Panc1 (cell line): Measurements from ENCODE around the gene LDB2. TPM values are rescaled to one million over a fixed set of nuclear protein-coding genes. Genes with fewer than 3 reads are reported as not detected.

Experiments used
- ATAC-seq: fragments of 200-7000 bp; cut with Tn5 transposase; 2 replicates; pipeline ENCODE4 v1.9.1; 2020; ENCODE audit warnings: mild to moderate bottlenecking, moderate library complexity
- BruUV-seq: library from RNA; stranded (reverse); fragments of 400-500 nt; replicated peaks from 2 replicates; lab custom pipeline; 2021; lab: Mats Ljungman, UMichigan
- CTCF ChIA-PET: fragments of 300-600 bp; sonication (Branson Sonifier 250); formaldehyde crosslinking; loops from one replicate; lab custom pipeline; 2022; ENCODE audit warnings: antibody characterized with exemption; lab: Charles Lee
- POLR2A ChIA-PET: fragments of 300-600 bp; sonication (Branson Sonifier 250); formaldehyde crosslinking; loops from one replicate; lab custom pipeline; 2022; ENCODE audit warnings: antibody characterized with exemption; lab: Charles Lee
- DNase-seq: peaks from one replicate; pipeline ENCODE4 v3.0.0-alpha.2; 2010; ENCODE audit warnings: low read depth, low spot score
- H3K27ac ChIP-seq: 2 replicates; pipeline ENCODE4 v1.5.1; 2011; ENCODE audit warnings: mild to moderate bottlenecking, low read length, inconsistent platforms
- H3K27me3 ChIP-seq: fragments of 200-500 bp; sonication (Bioruptor generic); 2 replicates; pipeline ENCODE4 v1.6.0; 2014; ENCODE audit warnings: low read length, inconsistent platforms; ENCODE audit not compliant: control insufficient read depth, insufficient read depth
- H3K36me3 ChIP-seq: fragments of 200-500 bp; sonication (Bioruptor generic); 2 replicates; pipeline ENCODE4 v1.5.1; 2014; ENCODE audit warnings: inconsistent platforms, mild to moderate bottlenecking, low read length, moderate library complexity; ENCODE audit not compliant: control insufficient read depth, insufficient read depth
- H3K4me1 ChIP-seq: 2 replicates; pipeline ENCODE4 v1.5.1; 2011; ENCODE audit warnings: inconsistent platforms, mild to moderate bottlenecking, low read length, moderate library complexity; ENCODE audit not compliant: control insufficient read depth, insufficient read depth
- H3K4me3 ChIP-seq, 2 experiments: 2 replicates each; pipeline ENCODE4 v1.5.1; 2011 to 2012; ENCODE audit warnings: low read depth in 2 of 2, low read length in 2 of 2, mild to moderate bottlenecking in 2 of 2, inconsistent platforms in 1 of 2, moderate library complexity in 1 of 2
- H3K9me3 ChIP-seq: fragments of 200-500 bp; sonication (Bioruptor generic); 2 replicates; pipeline ENCODE4 v1.5.1; 2014; ENCODE audit warnings: low read depth, mild to moderate bottlenecking, inconsistent platforms, low read length, moderate library complexity; ENCODE audit not compliant: control insufficient read depth, insufficient read depth
- CTCF ChIP-seq: fragments of 450-650 bp; IDR thresholded peaks from 2 replicates; pipeline ENCODE4 v1.5.1; 2017; ENCODE audit warnings: mild to moderate bottlenecking
- POLR2AphosphoS5 ChIP-seq: IDR thresholded peaks from 2 replicates; pipeline ENCODE4 v1.6.1; 2012; ENCODE audit warnings: mild to moderate bottlenecking, low read depth, low read length, moderate library complexity
- SIN3A ChIP-seq: IDR thresholded peaks from 2 replicates; pipeline ENCODE4 v1.6.1; 2012; ENCODE audit warnings: low read depth, mild to moderate bottlenecking, low read length, moderate library complexity, borderline replicate concordance; ENCODE audit not compliant: insufficient read depth
- TCF7L2 ChIP-seq: IDR thresholded peaks from 2 replicates; pipeline ENCODE4 v1.6.1; 2011; ENCODE audit warnings: mild to moderate bottlenecking, low read depth, low read length, inconsistent platforms
- in situ Hi-C: cut with HindIII; loops from 2 replicates; pipeline ENCODE4 v1.10.0; 2016; ENCODE audit warnings: low sequenced_read_pairs, low pct_unique_long_range_greater_than_20kb
- intact Hi-C: fragments of 100-400 bp; cut with micrococcal nuclease; formaldehyde crosslinking; loops from one replicate; pipeline ENCODE4 v1.10.0; 2022; ENCODE audit not compliant: unreplicated experiment
- total RNA-seq: library from RNA; stranded (reverse); gene quantifications from one replicate; pipeline ENCODE4 v1.2.1, GENCODE V29; 2021; ENCODE audit not compliant: unreplicated experiment
- TF ChIP-seq, protein P1 (sequence below), 2 experiments: IDR thresholded peaks; 2 replicates each; pipeline ENCODE4 v1.6.1; 2011 to 2012; ENCODE audit warnings: low read depth in 2 of 2, control low read depth in 1 of 2, low read length in 1 of 2, mild to moderate bottlenecking in 1 of 2, moderate library complexity in 1 of 2; ENCODE audit not compliant: insufficient read depth in 1 of 2

The LDB2 gene
- total RNA-seq, 1 experiment from 2014 or later = not detected

- ChIA-PET POLR2A (no interaction called here), CTCF (interaction anchor here (0.6 kb wide), 1 partner anchor 179 kb away, joined by 7 read pairs; no protein-coding TSS in a partner anchor)
Observed at GRCh38 chr4:16852228-16852627, 46.2 kb downstream of the LDB2 start.

DNA sequence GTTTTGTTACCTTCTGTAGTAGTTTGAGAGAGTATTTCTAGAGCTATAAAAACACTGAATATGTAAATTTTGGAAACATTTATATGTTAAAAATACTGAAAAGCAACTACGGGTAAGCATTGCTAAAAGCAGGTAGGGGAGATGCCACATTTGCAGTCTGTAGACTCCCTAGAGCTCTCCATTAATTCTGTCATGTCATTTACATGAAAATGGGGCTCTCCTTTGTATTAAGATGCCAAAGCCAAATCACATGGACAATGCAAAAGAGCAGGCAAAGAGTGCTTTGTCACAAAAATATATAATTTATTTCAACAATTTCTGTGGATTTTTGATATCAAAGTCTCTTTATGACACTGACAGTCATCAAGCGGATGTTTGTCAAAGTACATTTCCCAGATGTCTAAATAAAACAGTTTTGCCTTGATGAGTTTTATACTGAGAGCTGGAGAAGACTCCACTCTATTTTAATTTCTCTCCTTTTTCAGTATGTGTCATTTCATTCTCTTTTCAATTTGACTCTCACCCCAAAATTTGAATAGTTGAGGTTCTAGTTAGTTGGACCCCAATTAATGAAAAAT is 51.8 kb downstream of the LDB2 start:
- Histone ChIP-seq H3K27me3 (no peaks in the 10 kb centered on the region), H3K4me1 (no peaks in the 10 kb centered on the region), H3K36me3 (no peaks in the 10 kb centered on the region), H3K4me3 (no peak overlapping the region), H3K9me3 (no peaks in the 10 kb centered on the region), H3K27ac (no peak overlapping the region)
- TF ChIP-seq TCF7L2 = no peak
- TF ChIP-seq SIN3A = no peak
- no peak for TF ChIP-seq POLR2AphosphoS5
- TF ChIP-seq CTCF = no peak
- TF ChIP-seq, protein P1, sequence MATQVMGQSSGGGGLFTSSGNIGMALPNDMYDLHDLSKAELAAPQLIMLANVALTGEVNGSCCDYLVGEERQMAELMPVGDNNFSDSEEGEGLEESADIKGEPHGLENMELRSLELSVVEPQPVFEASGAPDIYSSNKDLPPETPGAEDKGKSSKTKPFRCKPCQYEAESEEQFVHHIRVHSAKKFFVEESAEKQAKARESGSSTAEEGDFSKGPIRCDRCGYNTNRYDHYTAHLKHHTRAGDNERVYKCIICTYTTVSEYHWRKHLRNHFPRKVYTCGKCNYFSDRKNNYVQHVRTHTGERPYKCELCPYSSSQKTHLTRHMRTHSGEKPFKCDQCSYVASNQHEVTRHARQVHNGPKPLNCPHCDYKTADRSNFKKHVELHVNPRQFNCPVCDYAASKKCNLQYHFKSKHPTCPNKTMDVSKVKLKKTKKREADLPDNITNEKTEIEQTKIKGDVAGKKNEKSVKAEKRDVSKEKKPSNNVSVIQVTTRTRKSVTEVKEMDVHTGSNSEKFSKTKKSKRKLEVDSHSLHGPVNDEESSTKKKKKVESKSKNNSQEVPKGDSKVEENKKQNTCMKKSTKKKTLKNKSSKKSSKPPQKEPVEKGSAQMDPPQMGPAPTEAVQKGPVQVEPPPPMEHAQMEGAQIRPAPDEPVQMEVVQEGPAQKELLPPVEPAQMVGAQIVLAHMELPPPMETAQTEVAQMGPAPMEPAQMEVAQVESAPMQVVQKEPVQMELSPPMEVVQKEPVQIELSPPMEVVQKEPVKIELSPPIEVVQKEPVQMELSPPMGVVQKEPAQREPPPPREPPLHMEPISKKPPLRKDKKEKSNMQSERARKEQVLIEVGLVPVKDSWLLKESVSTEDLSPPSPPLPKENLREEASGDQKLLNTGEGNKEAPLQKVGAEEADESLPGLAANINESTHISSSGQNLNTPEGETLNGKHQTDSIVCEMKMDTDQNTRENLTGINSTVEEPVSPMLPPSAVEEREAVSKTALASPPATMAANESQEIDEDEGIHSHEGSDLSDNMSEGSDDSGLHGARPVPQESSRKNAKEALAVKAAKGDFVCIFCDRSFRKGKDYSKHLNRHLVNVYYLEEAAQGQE (IDR thresholded peaks at IDR 0.05; ENCODE audit: insufficient read depth in 1 of 2, low read depth in 2 of 2, low read length in 1 of 2) = no peak
- in situ Hi-C loops (no loop called here), intact Hi-C loops (no loop called here)
- DNase-seq (no peak), ATAC-seq (no peak)
- ChIA-PET CTCF (no interaction called here), POLR2A (no interaction called here)
- BruUV-seq = no TSS peak

More at GRCh38 chr4:16852228-16852627, 46.2 kb downstream of the LDB2 start:
- in situ Hi-C loops = no loop called here
- no peak overlapping the region for H3K4me3 ChIP-seq
- H3K9me3 ChIP-seq = no peaks in the 10 kb centered on the region
- H3K36me3 ChIP-seq = no peaks in the 10 kb centered on the region
- ATAC-seq = no peak
- no peaks in the 10 kb centered on the region for H3K4me1 ChIP-seq
- intact Hi-C loops = no loop called here
- TF ChIP-seq CTCF (no peak), TCF7L2 (no peak), SIN3A (no peak), POLR2AphosphoS5 (no peak)
- TF ChIP-seq, protein P1 (IDR thresholded peaks at IDR 0.05; ENCODE audit: insufficient read depth in 1 of 2, low read depth in 2 of 2, low read length in 1 of 2) = no peak
- no peaks in the 10 kb centered on the region for H3K27me3 ChIP-seq
- no TSS peak for BruUV-seq
- H3K27ac ChIP-seq = no peak overlapping the region
- no peak for DNase-seq
